Astrocyte (in vitro differentiated cells and primary cell): Measurements from ENCODE around the gene IL1RL2. TPM values are rescaled to one million over a fixed set of nuclear protein-coding genes. Genes with fewer than 3 reads are reported as not detected.

Source experiments
- DNase-seq: peaks from one replicate; pipeline ENCODE4 v3.0.0-alpha.2; 2010; ENCODE audit warnings: low read depth
- FAIRE-seq: peaks from 2 replicates; lab custom pipeline; 2011; peaks lifted over from hg19 to GRCh38; lab: Jason Lieb, UNC
- H2AFZ ChIP-seq: 2 replicates; pipeline ENCODE4 v1.6.0; 2012; ENCODE audit warnings: low read depth, low read length, inconsistent platforms
- H3K27ac ChIP-seq: 2 replicates; pipeline ENCODE4 v1.5.1; 2011; ENCODE audit warnings: low read depth, low read length, inconsistent platforms
- H3K27me3 ChIP-seq: 2 replicates; pipeline ENCODE4 v1.6.0; 2011; ENCODE audit warnings: low read length, inconsistent platforms; ENCODE audit not compliant: insufficient read depth
- H3K36me3 ChIP-seq: 2 replicates; pipeline ENCODE4 v1.5.1; 2011; ENCODE audit warnings: low read length, inconsistent platforms; ENCODE audit not compliant: insufficient read depth
- H3K4me1 ChIP-seq: 2 replicates; pipeline ENCODE4 v1.5.1; 2011; ENCODE audit warnings: low read length, inconsistent platforms; ENCODE audit not compliant: insufficient read depth
- H3K4me2 ChIP-seq: 2 replicates; pipeline ENCODE4 v1.6.0; 2012; ENCODE audit warnings: low read length, inconsistent platforms
- H3K4me3 ChIP-seq: 2 replicates; pipeline ENCODE4 v1.5.1; 2011; ENCODE audit warnings: low read depth, mild to moderate bottlenecking, low read length, inconsistent platforms; ENCODE audit not compliant: insufficient read depth
- H3K79me2 ChIP-seq: 2 replicates; pipeline ENCODE4 v1.6.0; 2012; ENCODE audit warnings: mild to moderate bottlenecking, low read length, inconsistent platforms; ENCODE audit not compliant: insufficient read depth
- H3K9ac ChIP-seq: 2 replicates; pipeline ENCODE4 v1.6.0; 2012; ENCODE audit warnings: mild to moderate bottlenecking, low read length, inconsistent platforms
- H3K9me3 ChIP-seq: 2 replicates; pipeline ENCODE4 v1.5.1; 2012; ENCODE audit warnings: low read depth, mild to moderate bottlenecking, low read length, inconsistent platforms; ENCODE audit not compliant: insufficient read depth
- H4K20me1 ChIP-seq: 2 replicates; pipeline ENCODE4 v1.6.0; 2012; ENCODE audit warnings: low read length, inconsistent platforms; ENCODE audit not compliant: insufficient read depth
- H3K27ac Mint-ChIP-seq: one replicate; pipeline ENCODE4 v1.8.0; 2021; ENCODE audit warnings: mild to moderate bottlenecking, mixed read lengths; ENCODE audit not compliant: unreplicated experiment
- H3K27me3 Mint-ChIP-seq: one replicate; pipeline ENCODE4 v1.8.0; 2021; ENCODE audit warnings: low read depth, mixed read lengths; ENCODE audit not compliant: unreplicated experiment
- H3K36me3 Mint-ChIP-seq: one replicate; pipeline ENCODE4 v1.8.0; 2021; ENCODE audit warnings: low read depth, mixed read lengths; ENCODE audit not compliant: unreplicated experiment
- H3K4me1 Mint-ChIP-seq: one replicate; pipeline ENCODE4 v1.8.0; 2021; ENCODE audit warnings: low read depth, mixed read lengths; ENCODE audit not compliant: unreplicated experiment
- H3K4me3 Mint-ChIP-seq: one replicate; pipeline ENCODE4 v1.8.0; 2021; ENCODE audit warnings: mild to moderate bottlenecking, moderate library complexity, mixed read lengths; ENCODE audit not compliant: unreplicated experiment
- H3K9me3 Mint-ChIP-seq: one replicate; pipeline ENCODE4 v1.8.0; 2021; ENCODE audit warnings: mild to moderate bottlenecking, mixed read lengths; ENCODE audit not compliant: unreplicated experiment
- CTCF ChIP-seq: IDR thresholded peaks from 2 replicates; pipeline ENCODE4 v1.5.1; 2011; ENCODE audit warnings: low read depth, mild to moderate bottlenecking, inconsistent platforms, low read length, moderate library complexity; ENCODE audit not compliant: insufficient read depth
- EZH2 ChIP-seq: IDR thresholded peaks from 2 replicates; pipeline ENCODE4 v1.6.1; 2012; ENCODE audit warnings: mild to moderate bottlenecking, low read length, inconsistent platforms; ENCODE audit not compliant: insufficient read depth
- total RNA-seq: library from RNA; stranded (reverse); gene quantifications from 2 replicates; pipeline ENCODE4 v1.2.1, GENCODE V29; 2021

IL1RL2 gene
- total RNA-seq, 1 donor from 2014 or later, result 0.43 TPM

- no peak overlapping the region for H3K9ac ChIP-seq
- Mint-ChIP-seq H3K27ac (no peak overlapping the region), H3K4me1 (peaks cover 24% of the 10 kb centered on the region)
Observed at GRCh38 chr2:102141011-102141943, 45.5 kb upstream of the IL1RL2 start.

GRCh38 chr2:102141970-102142828, 44.6 kb upstream of the IL1RL2 start, which contains the start of gene IL1R1:
IL1R1 (plus strand) TSS chr2:102142746; CDS start chr2:102157725, 14,979 bp downstream.
- DNase-seq, result peak; percentile 66
- Histone ChIP-seq H3K4me3 (peak within 1 kb of the TSS; percentile 73), H2AFZ (peak within 1 kb of the TSS; percentile 97), H3K79me2 (peaks cover 30% of the 10 kb centered on the region), H3K4me1 (peaks cover 10% of the 10 kb centered on the region), H3K4me2 (peak within 1 kb of the TSS; percentile 98), H3K9ac (peak within 1 kb of the TSS; percentile 93), H3K9me3 (peaks cover 29% of the 10 kb centered on the region), H3K27me3 (no peaks in the 10 kb centered on the region), H3K27ac (peak within 1 kb of the TSS; percentile 62), H4K20me1 (no peaks in the 10 kb centered on the region), H3K36me3 (no peaks in the 10 kb centered on the region)
- H3K9me3 Mint-ChIP-seq, result peaks cover 38% of the 10 kb centered on the region
- H3K36me3 Mint-ChIP-seq, result peaks cover 26% of the 10 kb centered on the region
- H3K27me3 Mint-ChIP-seq, result peaks cover 4% of the 10 kb centered on the region
- peak within 1 kb of the TSS; percentile 84 for H3K27ac Mint-ChIP-seq
- no peak for TF ChIP-seq EZH2
- TF ChIP-seq CTCF, result no peak
- no peak for FAIRE-seq
- H3K4me1 Mint-ChIP-seq, result peaks cover 24% of the 10 kb centered on the region
- H3K4me3 Mint-ChIP-seq, result peak within 1 kb of the TSS; percentile 85

More at GRCh38 chr2:102141011-102141943, 45.5 kb upstream of the IL1RL2 start:
- Histone ChIP-seq H4K20me1 (no peaks in the 10 kb centered on the region), H3K9me3 (peaks cover 20% of the 10 kb centered on the region), H3K4me1 (peaks cover 10% of the 10 kb centered on the region), H3K4me2 (peak overlapping the region; percentile 98), H3K4me3 (no peak overlapping the region), H3K36me3 (no peaks in the 10 kb centered on the region), H3K27ac (no peak overlapping the region), H3K27me3 (no peaks in the 10 kb centered on the region), H2AFZ (no peak overlapping the region), H3K79me2 (peaks cover 24% of the 10 kb centered on the region)
- peaks cover 4% of the 10 kb centered on the region for H3K27me3 Mint-ChIP-seq
- FAIRE-seq (no peak), DNase-seq (peak; percentile 83)
- peaks cover 17% of the 10 kb centered on the region for H3K36me3 Mint-ChIP-seq
- no peak for TF ChIP-seq CTCF
- TF ChIP-seq EZH2, result no peak
- H3K4me3 Mint-ChIP-seq, result peak overlapping the region; percentile 85
- H3K9me3 Mint-ChIP-seq, result peaks cover 31% of the 10 kb centered on the region
